Astrocyte of the spinal cord (primary cell): ENCODE measurements around the gene DNM3.

Experiments used
- DNase-seq: peaks from one replicate; pipeline ENCODE4 v3.0.0; 2011; ENCODE audit warnings: low read depth, low spot score
- H3K4me3 ChIP-seq: 2 replicates; pipeline ENCODE4 v1.5.1; 2011; ENCODE audit warnings: low read depth, mild to moderate bottlenecking, low read length, moderate library complexity
- CTCF ChIP-seq: IDR thresholded peaks from 2 replicates; pipeline ENCODE4 v1.5.1; 2012; ENCODE audit warnings: low read depth, mild to moderate bottlenecking, low read length, inconsistent platforms
- in situ Hi-C: cut with HindIII; loops from 2 replicates; pipeline ENCODE4 v1.10.0; 2017; ENCODE audit warnings: low sequenced_read_pairs

DNM3 gene

GRCh38 chr1:172446547-172446946 is 605.2 kb downstream of the DNM3 start:
- in situ Hi-C loops = no loop called here
- no peak overlapping the region for H3K4me3 ChIP-seq
- no peak for TF ChIP-seq CTCF

GRCh38 chr1:172447641-172448040 is 606.3 kb downstream of the DNM3 start:
- DNase-seq = no peak
- no peak for TF ChIP-seq CTCF
- in situ Hi-C loops = no loop called here
- H3K4me3 ChIP-seq = no peak overlapping the region

More at GRCh38 chr1:172446547-172446946, 605.2 kb downstream of the DNM3 start:
- DNase-seq = no peak

GRCh38 chr1:172448995-172449584 is 607.8 kb downstream of the DNM3 start:
- in situ Hi-C loops = no loop called here
- no peak for DNase-seq
- H3K4me3 ChIP-seq = no peak overlapping the region
- no peak for TF ChIP-seq CTCF

- peak; percentile 50 for DNase-seq
- TF ChIP-seq CTCF = peak; percentile 81
- in situ Hi-C loops = no loop called here
- H3K4me3 ChIP-seq = no peak overlapping the region
Observed at GRCh38 chr1:172449585-172450523, 608.6 kb downstream of the DNM3 start.

- in situ Hi-C loops = no loop called here
- DNase-seq = no peak
- H3K4me3 ChIP-seq = no peak overlapping the region
- TF ChIP-seq CTCF = no peak
Observed at GRCh38 chr1:172450524-172450885, 609.2 kb downstream of the DNM3 start.

GRCh38 chr1:172451002-172451443 is 609.7 kb downstream of the DNM3 start:
- TF ChIP-seq CTCF = no peak
- DNase-seq = peak; percentile 65
- no peak overlapping the region for H3K4me3 ChIP-seq
- in situ Hi-C loops = no loop called here
